IMR-90 (cell line): ENCODE data around the gene NELL1. TPM values are rescaled to one million over a fixed set of nuclear protein-coding genes. Genes with fewer than 3 reads are reported as not detected.

Experiments used
- ATAC-seq: fragments of 200-7000 bp; cut with Tn5 transposase; 2 replicates; pipeline ENCODE4 v1.9.1; 2020; ENCODE audit warnings: low read depth, mild to moderate bottlenecking, moderate library complexity
- BruUV-seq: library from RNA; stranded (reverse); fragments of 400-500 nt; replicated peaks from 2 replicates; lab custom pipeline; 2021; lab: Mats Ljungman, UMichigan
- CTCF ChIA-PET: fragments of 300-600 bp; formaldehyde crosslinking; extraction: SDS; loops from one replicate; lab custom pipeline; 2021; ENCODE audit warnings: antibody characterized with exemption; lab: Yijun Ruan, JAX
- POLR2A ChIA-PET: fragments of 300-600 bp; sonication (Branson Sonifier 250); formaldehyde crosslinking; loops from one replicate; lab custom pipeline; 2022; ENCODE audit warnings: antibody characterized with exemption; ENCODE audit not compliant: unreplicated experiment; lab: Charles Lee
- DNase-seq: peaks from one replicate; pipeline ENCODE4 v3.0.0; 2013
- H2AFZ ChIP-seq: replicated peaks from 2 replicates; pipeline ENCODE3; 2013; ENCODE audit warnings: low read length, mild to moderate bottlenecking; ENCODE audit not compliant: poor library complexity
- H2AK5ac ChIP-seq: 2 replicates; pipeline ENCODE4 v1.6.1; 2013; ENCODE audit warnings: low read depth, low read length, inconsistent platforms
- H2AK9ac ChIP-seq: replicated peaks from 2 replicates; pipeline ENCODE3; 2013; ENCODE audit warnings: mild to moderate bottlenecking, low read depth, low read length, moderate library complexity; ENCODE audit not compliant: poor library complexity
- H2BK120ac ChIP-seq: 2 replicates; pipeline ENCODE4 v1.6.1; 2013; ENCODE audit warnings: low read depth, low read length, inconsistent platforms
- H2BK15ac ChIP-seq: 3 replicates; pipeline ENCODE4 v1.6.1; 2013; ENCODE audit warnings: low read depth, low read length, inconsistent platforms
- H2BK20ac ChIP-seq: 2 replicates; pipeline ENCODE4 v1.6.1; 2013; ENCODE audit warnings: low read depth, mild to moderate bottlenecking, inconsistent platforms, low read length, moderate library complexity
- H2BK5ac ChIP-seq: 2 replicates; pipeline ENCODE4 v1.6.1; 2013; ENCODE audit warnings: mild to moderate bottlenecking, low read depth, low read length, inconsistent platforms; ENCODE audit not compliant: poor library complexity, severe bottlenecking
- H3K14ac ChIP-seq: replicated peaks from 2 replicates; pipeline ENCODE4 v1.6.1; 2013; ENCODE audit warnings: low read depth, low read length, inconsistent platforms
- H3K18ac ChIP-seq: 2 replicates; pipeline ENCODE4 v1.6.1; 2013; ENCODE audit warnings: low read depth, low read length, control low read depth
- H3K23ac ChIP-seq: 2 replicates; pipeline ENCODE4 v1.6.1; 2013; ENCODE audit warnings: low read depth, low read length, inconsistent platforms
- H3K27ac ChIP-seq: 2 replicates; pipeline ENCODE4 v1.5.1; 2013; ENCODE audit warnings: mild to moderate bottlenecking, control low read depth, low read length; ENCODE audit not compliant: insufficient read depth
- H3K27me3 ChIP-seq: 2 replicates; pipeline ENCODE4 v1.6.1; 2013; ENCODE audit warnings: low read length; ENCODE audit not compliant: control insufficient read depth, insufficient read depth
- H3K36me3 ChIP-seq: 2 replicates; pipeline ENCODE4 v1.6.1; 2013; ENCODE audit warnings: low read length, mixed read lengths; ENCODE audit not compliant: control insufficient read depth, insufficient read depth
- H3K4ac ChIP-seq: 2 replicates; pipeline ENCODE4 v1.6.1; 2013; ENCODE audit warnings: low read depth, low read length, inconsistent platforms
- H3K4me1 ChIP-seq: 2 replicates; pipeline ENCODE4 v1.6.1; 2013; ENCODE audit warnings: low read length, mixed read lengths; ENCODE audit not compliant: control insufficient read depth, insufficient read depth
- H3K4me2 ChIP-seq: 2 replicates; pipeline ENCODE4 v1.6.1; 2013; ENCODE audit warnings: low read depth, mild to moderate bottlenecking, control low read depth, low read length, moderate library complexity
- H3K4me3 ChIP-seq: 2 replicates; pipeline ENCODE4 v1.5.1; 2013; ENCODE audit warnings: low read depth, mild to moderate bottlenecking, control low read depth, low read length, moderate library complexity; ENCODE audit not compliant: insufficient read depth
- H3K56ac ChIP-seq: 2 replicates; pipeline ENCODE4 v1.6.1; 2013; ENCODE audit warnings: low read length, inconsistent platforms; ENCODE audit not compliant: insufficient read depth; ENCODE audit errors: extremely low read depth
- H3K79me1 ChIP-seq, 2 experiments: 2 replicates each; pipeline ENCODE4 v1.6.1; 2013; ENCODE audit warnings: low read length in 2 of 2, inconsistent platforms in 1 of 2, low read depth in 1 of 2
- H3K9ac ChIP-seq: 2 replicates; pipeline ENCODE4 v1.6.1; 2013; ENCODE audit warnings: low read depth, low read length, control low read depth
- H3K9me1 ChIP-seq: 2 replicates; pipeline ENCODE4 v1.6.1; 2013; ENCODE audit warnings: low read length, inconsistent platforms; ENCODE audit not compliant: insufficient read depth
- H3K9me3 ChIP-seq: 2 replicates; pipeline ENCODE4 v1.6.1; 2013; ENCODE audit warnings: low read length; ENCODE audit not compliant: control insufficient read depth, insufficient read depth
- H4K20me1 ChIP-seq: 2 replicates; pipeline ENCODE4 v1.6.1; 2013; ENCODE audit warnings: low read length, inconsistent platforms; ENCODE audit not compliant: insufficient read depth
- H4K5ac ChIP-seq: 2 replicates; pipeline ENCODE4 v1.6.1; 2013; ENCODE audit warnings: mild to moderate bottlenecking, low read depth, low read length, control low read depth
- H4K8ac ChIP-seq, 2 experiments: 2 replicates each; pipeline ENCODE4 v1.6.1; 2013; ENCODE audit warnings: low read depth in 2 of 2, low read length in 2 of 2, control low read depth in 1 of 2, inconsistent platforms in 1 of 2
- H4K91ac ChIP-seq: 2 replicates; pipeline ENCODE4 v1.6.1; 2013; ENCODE audit warnings: low read depth, low read length, inconsistent platforms; ENCODE audit not compliant: insufficient read depth
- CTCF ChIP-seq: conservative IDR thresholded peaks from 2 replicates; pipeline ENCODE4 v1.5.1; 2012; ENCODE audit warnings: mild to moderate bottlenecking, low read depth, low read length, improper control_type of control experiment
- WGBS, 2 experiments: methylation state at CpG; one replicate each; pipeline versions ENCODE4 v1.1.5 to v1.1.7; 2013; ENCODE audit warnings: missing lambda C conversion rate in 2 of 2; ENCODE audit not compliant: insufficient read length in 1 of 2; ENCODE audit errors: extremely low coverage in 2 of 2; 5-methylcytosine and 5-hydroxymethylcytosine counted together
- dilution Hi-C: fragments of 300-500 bp; cut with HindIII; formaldehyde crosslinking; loops from one replicate; pipeline ENCODE4 v1.14.3; 2018; ENCODE audit warnings: low sequenced_read_pairs; ENCODE audit not compliant: unreplicated experiment
- in situ Hi-C: fragments of 300-500 bp; cut with MboI; formaldehyde crosslinking; loops from 3 replicates; pipeline ENCODE4 v1.14.3; 2019; ENCODE audit warnings: low sequenced_read_pairs, inconsistent platforms, mixed read lengths
- intact Hi-C: fragments of 100-400 bp; cut with micrococcal nuclease; formaldehyde crosslinking; loops from 2 replicates; pipeline ENCODE4 v1.10.0; 2022
- polyA plus RNA-seq, 3 experiments: library from polyadenylated mRNA; depleted of rRNA; stranded (reverse); fragments of >200 nt; gene quantifications; 2 replicates each; pipeline ENCODE4 v1.2.3, GENCODE V29; 2012; ENCODE audit warnings: low replicate concordance in 1 of 3
- total RNA-seq: library from RNA; depleted of rRNA; stranded (reverse); fragments of >200 nt; gene quantifications from 2 replicates; pipeline ENCODE4 v1.2.3, GENCODE V29; 2012

Gene NELL1
- total and polyA plus RNA-seq, 2 of the 4 experiments (the other 2 are of a cell fraction) = not detected

- ChIA-PET POLR2A (no interaction called here), CTCF (interaction anchor here (1.1 kb wide), 1 partner anchor 10 kb away, joined by 4 read pairs; no protein-coding TSS in a partner anchor)
- no peaks in the 10 kb centered on the region for H3K27me3 ChIP-seq
- H3K9me1 ChIP-seq = no peaks in the 10 kb centered on the region
- no peak overlapping the region for H2BK20ac ChIP-seq
- dilution Hi-C loops (no loop called here), in situ Hi-C loops (no loop called here), intact Hi-C loops (no loop called here)
- no peak overlapping the region for H3K4me2 ChIP-seq
- no peak overlapping the region for H2AFZ ChIP-seq
- no peak overlapping the region for H3K23ac ChIP-seq
- no CpG with 5 or more reads among the region's 2 CpGs for WGBS, 2 experiments
- no peak overlapping the region for H2BK5ac ChIP-seq
- H3K36me3 ChIP-seq = no peaks in the 10 kb centered on the region
- no peak for ATAC-seq
- no peak overlapping the region for H3K4me3 ChIP-seq
- no peak overlapping the region for H2BK120ac ChIP-seq
- no peak overlapping the region for H3K18ac ChIP-seq
- no peak overlapping the region for H3K56ac ChIP-seq
- no peak overlapping the region for H2BK15ac ChIP-seq
- H3K14ac ChIP-seq = no peak overlapping the region
- H4K5ac ChIP-seq = no peak overlapping the region
- no peaks in the 10 kb centered on the region for H3K4me1 ChIP-seq
- peaks cover 10% of the 10 kb centered on the region for H3K9me3 ChIP-seq
- no TSS peak for BruUV-seq
- H2AK9ac ChIP-seq = no peak overlapping the region
- no peak overlapping the region for H3K9ac ChIP-seq
- no peak overlapping the region for H3K4ac ChIP-seq
- no peak overlapping the region for H2AK5ac ChIP-seq
- H4K91ac ChIP-seq = no peak overlapping the region
- no peaks in the 10 kb centered on the region for H3K79me1 ChIP-seq
- H4K20me1 ChIP-seq = no peaks in the 10 kb centered on the region
- H3K27ac ChIP-seq = no peak overlapping the region
- TF ChIP-seq CTCF = no peak
- H4K8ac ChIP-seq = no peak overlapping the region
- no peak for DNase-seq
These were observed 795.3 kb downstream of the NELL1 start for GRCh38 chr11:21464601-21465193.
